Suprapubic skin (tissue), 4 donors: ENCODE data around the gene HNRNPK.

Source experiments
- EP300 ChIP-seq: sonication (generic); formaldehyde crosslinking; IDR thresholded peaks from one replicate; pipeline ENCODE4 v1.6.1; 2017; ENCODE audit warnings: antibody characterized with exemption
- POLR2A ChIP-seq, 2 donors: fragments of 450-650 bp; IDR thresholded peaks; one replicate each; pipeline ENCODE4 v1.6.1; 2017; ENCODE audit warnings: antibody characterized with exemption in 2 of 2, mild to moderate bottlenecking in 2 of 2, moderate library complexity in 2 of 2
- POLR2AphosphoS5 ChIP-seq, 3 donors: sonication (generic); formaldehyde crosslinking; IDR thresholded peaks; one replicate each; pipeline ENCODE4 v1.6.1; 2017; ENCODE audit warnings: antibody characterized with exemption in 3 of 3
- TF ChIP-seq, protein P1 (sequence below), 2 donors: fragments of 200-600 bp in 1 of 2; fragments of 450-650 bp in 1 of 2; sonication (generic) in 1 of 2; IDR thresholded peaks; one replicate each; pipeline ENCODE4 v1.5.1; 2016 to 2019; ENCODE audit warnings: antibody characterized with exemption in 2 of 2, mild to moderate bottlenecking in 1 of 2, moderate library complexity in 1 of 2

DNA sequence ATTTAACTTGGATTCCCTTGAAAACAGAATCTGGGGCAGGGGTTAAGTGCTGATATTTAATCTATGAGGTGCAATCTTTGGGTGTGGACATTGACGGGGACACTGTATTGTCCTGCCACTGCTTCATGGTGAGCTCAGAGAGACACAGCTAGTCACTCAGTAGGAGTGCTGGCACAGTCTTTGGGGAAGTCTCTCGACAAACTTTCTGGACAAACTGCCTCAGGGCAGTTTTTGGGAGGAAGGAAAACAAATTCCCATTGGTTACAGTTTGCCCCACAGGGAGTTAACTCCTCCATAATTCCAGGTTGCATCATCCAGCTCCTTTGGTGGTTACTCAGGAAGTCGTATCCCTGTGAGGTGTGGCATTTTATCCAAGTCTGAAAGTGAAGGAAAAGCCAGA is 17.9 kb downstream of the HNRNPK start:
- TF ChIP-seq, protein P1, sequence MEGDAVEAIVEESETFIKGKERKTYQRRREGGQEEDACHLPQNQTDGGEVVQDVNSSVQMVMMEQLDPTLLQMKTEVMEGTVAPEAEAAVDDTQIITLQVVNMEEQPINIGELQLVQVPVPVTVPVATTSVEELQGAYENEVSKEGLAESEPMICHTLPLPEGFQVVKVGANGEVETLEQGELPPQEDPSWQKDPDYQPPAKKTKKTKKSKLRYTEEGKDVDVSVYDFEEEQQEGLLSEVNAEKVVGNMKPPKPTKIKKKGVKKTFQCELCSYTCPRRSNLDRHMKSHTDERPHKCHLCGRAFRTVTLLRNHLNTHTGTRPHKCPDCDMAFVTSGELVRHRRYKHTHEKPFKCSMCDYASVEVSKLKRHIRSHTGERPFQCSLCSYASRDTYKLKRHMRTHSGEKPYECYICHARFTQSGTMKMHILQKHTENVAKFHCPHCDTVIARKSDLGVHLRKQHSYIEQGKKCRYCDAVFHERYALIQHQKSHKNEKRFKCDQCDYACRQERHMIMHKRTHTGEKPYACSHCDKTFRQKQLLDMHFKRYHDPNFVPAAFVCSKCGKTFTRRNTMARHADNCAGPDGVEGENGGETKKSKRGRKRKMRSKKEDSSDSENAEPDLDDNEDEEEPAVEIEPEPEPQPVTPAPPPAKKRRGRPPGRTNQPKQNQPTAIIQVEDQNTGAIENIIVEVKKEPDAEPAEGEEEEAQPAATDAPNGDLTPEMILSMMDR (IDR thresholded peaks at IDR 0.05) = no peak
- TF ChIP-seq EP300 = no peak
- TF ChIP-seq POLR2AphosphoS5 (IDR thresholded peaks at IDR 0.05) = no peak
- TF ChIP-seq POLR2A (IDR thresholded peaks at IDR 0.05) = no peak
